Activated naive CD8-positive, alpha-beta T cell (primary cell): Measurements from ENCODE around the gene STAG1.
"Not testable (repeated sequence)": the region's sequence is repeated elsewhere in the genome, so short reads cannot be mapped to it uniquely, and the experiment has no call there.

Experiments
- H3K27ac Mint-ChIP-seq: one replicate; pipeline ENCODE4 v1.8.0; 2021; ENCODE audit warnings: mixed read lengths
- H3K27me3 Mint-ChIP-seq: one replicate; pipeline ENCODE4 v1.8.0; 2021; ENCODE audit warnings: mixed read lengths
- H3K36me3 Mint-ChIP-seq: one replicate; pipeline ENCODE4 v1.8.0; 2021; ENCODE audit warnings: mixed read lengths
- H3K4me1 Mint-ChIP-seq: one replicate; pipeline ENCODE4 v1.8.0; 2021; ENCODE audit warnings: low read depth, mixed read lengths
- H3K4me3 Mint-ChIP-seq: one replicate; pipeline ENCODE4 v1.8.0; 2021; ENCODE audit warnings: mild to moderate bottlenecking, mixed read lengths
- H3K9me3 Mint-ChIP-seq: one replicate; pipeline ENCODE4 v1.8.0; 2021; ENCODE audit warnings: low read depth, mixed read lengths

STAG1 gene

GRCh38 chr3:136752422-136753325, 496 bp upstream of the STAG1 start:
- H3K36me3 Mint-ChIP-seq, result no peaks in the 10 kb centered on the region
- peak overlapping the region; percentile 99 for H3K27ac Mint-ChIP-seq

GRCh38 chr3:136751316-136752171, 634 bp downstream of the STAG1 start:
- Mint-ChIP-seq H3K27me3 (no peaks in the 10 kb centered on the region), H3K4me1 (peaks cover 48% of the 10 kb centered on the region), H3K4me3 (peak overlapping the region; percentile 95), H3K9me3 (no peaks in the 10 kb centered on the region), H3K36me3 (no peaks in the 10 kb centered on the region), H3K27ac (peak overlapping the region; percentile 95)

More at GRCh38 chr3:136752422-136753325, 496 bp upstream of the STAG1 start:
- H3K9me3 Mint-ChIP-seq, result no peaks in the 10 kb centered on the region
- H3K4me1 Mint-ChIP-seq, result peaks cover 40% of the 10 kb centered on the region
- H3K27me3 Mint-ChIP-seq, result no peaks in the 10 kb centered on the region
- peak overlapping the region; percentile 95 for H3K4me3 Mint-ChIP-seq

- Mint-ChIP-seq H3K4me1 (peaks cover 54% of the 10 kb centered on the region), H3K9me3 (no peaks in the 10 kb centered on the region), H3K27me3 (no peaks in the 10 kb centered on the region), H3K36me3 (no peaks in the 10 kb centered on the region), H3K4me3 (peak overlapping the region; percentile 92), H3K27ac (peak overlapping the region; percentile 88)
These were observed 1.3 kb downstream of the STAG1 start for GRCh38 chr3:136750897-136751315.

- Mint-ChIP-seq H3K36me3 (no peaks in the 10 kb centered on the region), H3K27ac (peak overlapping the region; percentile 88), H3K9me3 (no peaks in the 10 kb centered on the region), H3K4me1 (peaks cover 60% of the 10 kb centered on the region), H3K4me3 (peak overlapping the region; percentile 92), H3K27me3 (no peaks in the 10 kb centered on the region)
These were observed 1.8 kb downstream of the STAG1 start for GRCh38 chr3:136750209-136750896.

- H3K27ac Mint-ChIP-seq, result peak overlapping the region; percentile 88
- not testable (repeated sequence) for H3K36me3 Mint-ChIP-seq, H3K9me3 Mint-ChIP-seq, H3K27me3 Mint-ChIP-seq
- peak overlapping the region; percentile 92 for H3K4me3 Mint-ChIP-seq
- H3K4me1 Mint-ChIP-seq, result peaks cover 62% of the 10 kb centered on the region
These were observed 2.6 kb downstream of the STAG1 start for GRCh38 chr3:136749602-136750001.

- H3K27me3 Mint-ChIP-seq, result no peaks in the 10 kb centered on the region
- H3K36me3 Mint-ChIP-seq, result no peaks in the 10 kb centered on the region
- peak overlapping the region; percentile 38 for H3K4me3 Mint-ChIP-seq
- H3K27ac Mint-ChIP-seq, result no peak overlapping the region
- H3K9me3 Mint-ChIP-seq, result no peaks in the 10 kb centered on the region
- peaks cover 60% of the 10 kb centered on the region for H3K4me1 Mint-ChIP-seq
These were observed 3.1 kb downstream of the STAG1 start for GRCh38 chr3:136749091-136749490.

GRCh38 chr3:136745916-136746315, 6.3 kb downstream of the STAG1 start:
- Mint-ChIP-seq H3K9me3 (no peaks in the 10 kb centered on the region), H3K36me3 (peaks cover 7% of the 10 kb centered on the region), H3K4me1 (peaks cover 56% of the 10 kb centered on the region), H3K27ac (no peak overlapping the region), H3K4me3 (no peak overlapping the region), H3K27me3 (no peaks in the 10 kb centered on the region)

- peaks cover 39% of the 10 kb centered on the region for H3K4me1 Mint-ChIP-seq
- no peaks in the 10 kb centered on the region for H3K9me3 Mint-ChIP-seq
- H3K36me3 Mint-ChIP-seq, result peaks cover 11% of the 10 kb centered on the region
- H3K4me3 Mint-ChIP-seq, result no peak overlapping the region
- no peak overlapping the region for H3K27ac Mint-ChIP-seq
- no peaks in the 10 kb centered on the region for H3K27me3 Mint-ChIP-seq
These were observed 11.1 kb downstream of the STAG1 start for GRCh38 chr3:136741063-136741462.

GRCh38 chr3:136740351-136740958, 11.7 kb downstream of the STAG1 start:
- peaks cover 11% of the 10 kb centered on the region for H3K36me3 Mint-ChIP-seq
- no peaks in the 10 kb centered on the region for H3K27me3 Mint-ChIP-seq
- no peak overlapping the region for H3K4me3 Mint-ChIP-seq
- no peaks in the 10 kb centered on the region for H3K9me3 Mint-ChIP-seq
- H3K27ac Mint-ChIP-seq, result no peak overlapping the region
- peaks cover 34% of the 10 kb centered on the region for H3K4me1 Mint-ChIP-seq

- not testable (repeated sequence) for H3K27me3 Mint-ChIP-seq
- peaks cover 52% of the 10 kb centered on the region for H3K4me1 Mint-ChIP-seq
These were observed 15.2 kb downstream of the STAG1 start for GRCh38 chr3:136736950-136737349.

GRCh38 chr3:136735103-136735502, 17.1 kb downstream of the STAG1 start:
- Mint-ChIP-seq H3K4me3 (no peak overlapping the region), H3K9me3 (no peaks in the 10 kb centered on the region), H3K36me3 (peaks cover 4% of the 10 kb centered on the region), H3K4me1 (peaks cover 55% of the 10 kb centered on the region), H3K27ac (no peak overlapping the region), H3K27me3 (no peaks in the 10 kb centered on the region)

More at GRCh38 chr3:136736950-136737349, 15.2 kb downstream of the STAG1 start:
- H3K27ac Mint-ChIP-seq, result peak overlapping the region; percentile 8
- not testable (repeated sequence) for H3K4me3 Mint-ChIP-seq, H3K9me3 Mint-ChIP-seq, H3K36me3 Mint-ChIP-seq

- no peaks in the 10 kb centered on the region for H3K27me3 Mint-ChIP-seq
These were observed 17.7 kb downstream of the STAG1 start for GRCh38 chr3:136734382-136735070.

GRCh38 chr3:136733317-136733833, 18.8 kb downstream of the STAG1 start:
- H3K9me3 Mint-ChIP-seq, result no peaks in the 10 kb centered on the region
- no peaks in the 10 kb centered on the region for H3K27me3 Mint-ChIP-seq
- H3K4me3 Mint-ChIP-seq, result no peak overlapping the region
- no peak overlapping the region for H3K27ac Mint-ChIP-seq
- peaks cover 3% of the 10 kb centered on the region for H3K36me3 Mint-ChIP-seq
- H3K4me1 Mint-ChIP-seq, result peaks cover 65% of the 10 kb centered on the region

More at GRCh38 chr3:136734382-136735070, 17.7 kb downstream of the STAG1 start:
- Mint-ChIP-seq H3K36me3 (peaks cover 3% of the 10 kb centered on the region), H3K4me1 (peaks cover 57% of the 10 kb centered on the region), H3K9me3 (no peaks in the 10 kb centered on the region), H3K27ac (peak overlapping the region; percentile 51), H3K4me3 (no peak overlapping the region)
